Measurements from ENCODE around the gene YOD1.

The YOD1 gene

GRCh38 chr1:207051191-207051943 lies at the start of gene YOD1:
Gene YOD1 (minus strand): TSS chr1:207051208. CDS start chr1:207051030, 178 bp downstream.
- no peak for DNase-seq (ENCODE audit: low read depth)

DNA sequence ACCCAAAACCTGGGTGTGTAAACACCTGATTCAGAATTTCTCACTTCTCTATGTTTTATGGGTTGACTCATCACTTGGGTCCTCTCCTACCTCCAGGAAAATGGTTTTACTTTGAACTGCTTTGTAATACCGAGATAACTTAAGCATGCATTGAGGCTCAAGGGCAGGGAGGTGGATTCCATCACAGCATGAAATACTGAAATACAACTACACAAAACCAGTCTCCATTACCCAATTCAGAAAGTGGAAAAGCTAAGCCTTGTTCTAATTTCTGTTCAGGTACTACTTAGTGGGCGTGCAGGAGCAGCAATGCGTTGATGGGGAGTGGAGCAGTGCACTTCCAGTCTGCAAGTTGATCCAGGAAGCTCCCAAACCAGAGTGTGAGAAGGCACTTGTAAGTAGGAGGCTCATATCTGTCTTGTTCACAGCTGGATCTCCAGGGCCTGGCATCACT lies 46.9 kb upstream of the YOD1 start:
- no peak for DNase-seq (ENCODE audit: low read depth)

DNA sequence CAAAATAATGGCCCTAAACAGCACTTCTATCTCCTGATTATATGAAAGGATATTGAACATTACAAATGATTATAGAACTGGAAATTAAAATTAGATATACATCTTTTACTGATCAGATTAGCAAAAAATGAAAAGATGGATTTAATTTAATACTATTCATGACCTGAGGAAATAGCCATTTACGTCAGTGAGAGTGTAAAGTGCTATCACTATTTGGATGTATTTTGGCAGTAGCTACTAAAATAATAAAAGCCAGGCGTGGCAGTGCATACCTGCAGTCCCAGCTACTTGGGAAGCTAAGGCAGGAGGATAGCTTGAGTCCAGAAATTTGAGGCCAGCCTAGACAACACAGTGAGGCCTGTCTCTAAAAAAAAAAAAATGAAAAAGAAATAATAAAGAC lies 42.9 kb upstream of the YOD1 start:
- DNase-seq (ENCODE audit: low read depth) = no peak

DNA sequence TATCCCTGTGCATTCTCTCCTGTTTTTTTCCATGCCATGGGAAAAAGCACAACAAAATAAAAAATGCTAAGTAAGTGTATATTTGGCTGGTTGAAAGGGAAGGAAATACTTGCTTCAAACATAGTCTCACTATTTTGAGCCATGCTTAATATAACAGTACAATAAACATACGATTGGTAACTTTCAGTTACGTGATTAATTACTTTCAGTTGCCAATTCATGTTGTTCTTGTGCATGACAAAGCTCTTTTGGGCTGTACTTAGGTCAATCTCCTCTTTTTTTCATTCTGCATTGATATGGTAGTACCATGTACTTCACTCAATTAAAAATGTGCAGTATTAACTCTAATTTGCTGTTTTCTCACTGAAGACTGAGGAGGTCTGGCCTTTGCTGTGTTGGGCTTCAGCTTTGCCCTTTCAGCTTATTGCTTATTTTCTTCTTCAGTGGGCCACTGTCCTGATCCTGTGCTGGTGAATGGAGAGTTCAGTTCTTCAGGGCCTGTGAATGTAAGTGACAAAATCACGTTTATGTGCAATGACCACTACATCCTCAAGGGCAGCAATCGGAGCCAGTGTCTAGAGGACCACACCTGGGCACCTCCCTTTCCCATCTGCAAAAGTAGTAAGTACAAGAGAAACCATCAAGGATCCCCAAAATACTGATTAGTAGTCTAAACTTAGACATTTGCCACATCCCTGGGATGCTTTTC lies 40.3 kb upstream of the YOD1 start:
- no peak for DNase-seq (ENCODE audit: low read depth)

GRCh38 chr1:207089627-207090355 lies 38.8 kb upstream of the YOD1 start:
- no peak for DNase-seq (ENCODE audit: low read depth)

- DNase-seq (ENCODE audit: low read depth) = no peak
These were observed 38.0 kb upstream of the YOD1 start, which contains the start of gene C4BPB for GRCh38 chr1:207088701-207089626. Gene C4BPB (plus strand): TSS chr1:207088860. CDS start chr1:207089532, 672 bp downstream.

DNA sequence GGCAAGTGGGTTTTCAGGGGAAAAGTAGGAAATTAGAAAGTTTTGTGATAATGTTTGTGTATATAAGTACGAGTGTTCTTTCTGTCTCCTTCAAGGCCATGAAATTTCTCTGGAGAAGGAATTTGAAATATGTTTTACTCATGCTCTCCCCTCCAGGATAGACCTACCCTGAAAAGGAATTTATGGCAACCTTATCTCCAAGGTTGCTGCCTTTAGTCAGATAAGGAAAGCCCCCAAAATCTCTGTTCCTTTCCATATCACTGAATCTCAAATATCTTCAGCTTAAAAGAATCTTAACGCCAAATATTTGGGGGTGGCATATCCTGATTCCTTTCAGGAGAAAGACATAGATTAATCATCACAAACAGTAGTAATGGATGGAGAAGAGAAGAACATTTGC lies 37.2 kb upstream of the YOD1 start:
- no peak for DNase-seq (ENCODE audit: low read depth)

DNA sequence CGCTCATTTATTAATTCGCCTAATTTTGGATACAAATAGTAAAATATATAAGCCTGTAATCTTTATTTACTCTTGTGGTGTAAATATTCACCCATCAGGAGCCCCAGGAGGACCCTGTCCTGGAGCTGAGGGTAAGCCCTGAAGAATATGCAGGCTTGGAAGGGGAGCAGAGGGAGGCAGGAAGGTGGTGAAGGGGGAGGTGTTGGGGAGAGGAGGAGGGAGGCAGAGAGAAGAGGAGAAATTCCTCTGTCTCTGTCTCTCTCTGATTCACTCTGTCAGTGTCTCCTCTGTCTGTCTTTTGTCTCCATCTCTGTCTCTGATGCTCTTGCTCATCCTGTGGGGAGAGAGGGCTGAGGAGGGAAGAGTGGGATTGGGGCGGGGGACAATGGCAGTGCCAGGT lies 34.9 kb upstream of the YOD1 start:
- DNase-seq (ENCODE audit: low read depth) = no peak

- peak; percentile 74 for DNase-seq (ENCODE audit: low read depth)
These were observed 33.7 kb upstream of the YOD1 start for GRCh38 chr1:207084701-207085180.

DNA sequence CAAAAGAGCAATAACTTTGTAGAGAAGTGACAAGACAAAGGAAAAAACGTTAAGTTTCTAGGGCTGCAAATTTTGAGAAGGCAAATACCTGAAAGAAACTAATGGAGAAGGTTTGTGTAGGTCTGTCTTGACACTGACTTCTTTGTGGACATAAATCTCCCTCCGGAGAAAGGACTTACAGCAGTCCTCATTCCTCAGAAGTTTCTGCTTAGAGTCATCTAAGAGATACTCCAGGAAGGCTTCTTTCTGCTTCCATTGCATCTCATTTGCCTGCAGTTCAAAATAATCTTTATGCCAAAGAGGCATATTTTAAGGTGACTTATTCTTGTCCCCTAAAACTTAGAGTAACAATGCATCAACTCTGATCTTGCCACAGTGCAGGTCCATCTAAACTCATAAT lies 33.2 kb upstream of the YOD1 start:
- DNase-seq (ENCODE audit: low read depth) = no peak

DNA sequence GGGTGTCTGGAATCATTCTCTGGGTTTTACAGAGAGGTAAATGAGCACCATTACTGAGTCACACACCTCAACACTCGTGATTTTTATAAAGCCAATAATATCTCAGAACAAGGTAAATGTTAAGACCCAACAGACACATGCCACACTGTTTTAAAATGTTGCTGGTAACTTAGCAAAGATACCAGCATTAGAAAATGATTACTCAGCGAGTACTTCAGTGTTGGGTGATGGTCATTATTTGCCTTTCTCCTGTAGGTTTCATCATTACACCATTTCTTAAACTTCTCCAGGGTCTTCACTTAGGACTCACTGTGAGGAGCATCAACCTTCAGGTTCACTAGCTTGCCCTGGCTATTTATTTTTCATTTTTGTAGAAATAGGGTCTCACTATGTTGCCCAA lies 30.8 kb upstream of the YOD1 start:
- no peak for DNase-seq (ENCODE audit: low read depth)

DNA sequence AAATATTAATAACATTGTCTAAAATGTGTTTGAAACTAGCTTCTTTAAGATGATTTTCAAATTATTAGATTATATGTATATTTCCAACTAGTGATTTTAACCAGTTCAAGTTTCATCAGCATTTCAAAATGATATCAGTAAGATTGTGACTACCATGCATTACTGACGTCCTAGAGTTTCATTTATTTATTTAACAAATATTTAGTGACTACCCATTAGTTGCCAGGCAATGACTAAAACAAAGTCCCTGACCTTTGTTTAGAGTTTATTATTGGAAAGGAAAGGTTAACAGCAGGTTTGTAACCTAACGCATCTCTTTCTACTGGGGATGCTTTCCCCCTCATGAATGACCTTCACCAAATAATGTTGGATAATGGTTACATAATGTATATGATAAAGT lies 30.1 kb upstream of the YOD1 start:
- no peak for DNase-seq (ENCODE audit: low read depth)

DNA sequence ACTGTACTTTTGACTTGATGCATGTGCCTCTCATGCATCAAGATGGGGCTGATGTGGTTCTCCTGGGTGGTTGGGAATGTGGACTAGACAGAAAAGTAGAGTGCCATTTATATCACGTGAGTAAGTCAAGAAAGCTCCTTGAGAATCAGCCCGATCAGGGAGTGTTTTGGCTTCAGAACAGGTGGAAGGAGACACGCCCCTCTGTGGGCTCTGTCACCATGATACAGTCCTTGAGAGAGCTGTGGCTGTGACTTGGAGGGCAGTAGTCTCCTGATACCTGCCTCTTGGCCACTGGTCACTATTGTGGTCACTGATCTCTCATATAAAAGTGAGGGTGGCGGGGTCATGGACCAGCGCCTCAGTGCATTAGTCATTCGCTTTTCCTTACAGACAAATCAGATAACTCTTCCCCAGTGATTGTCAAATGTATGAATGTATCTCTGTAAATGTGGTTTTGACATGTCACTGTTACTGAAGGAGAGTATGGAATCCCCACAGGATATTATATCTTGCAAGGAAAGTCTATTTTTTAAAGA lies 28.8 kb upstream of the YOD1 start:
- DNase-seq (ENCODE audit: low read depth) = no peak

DNA sequence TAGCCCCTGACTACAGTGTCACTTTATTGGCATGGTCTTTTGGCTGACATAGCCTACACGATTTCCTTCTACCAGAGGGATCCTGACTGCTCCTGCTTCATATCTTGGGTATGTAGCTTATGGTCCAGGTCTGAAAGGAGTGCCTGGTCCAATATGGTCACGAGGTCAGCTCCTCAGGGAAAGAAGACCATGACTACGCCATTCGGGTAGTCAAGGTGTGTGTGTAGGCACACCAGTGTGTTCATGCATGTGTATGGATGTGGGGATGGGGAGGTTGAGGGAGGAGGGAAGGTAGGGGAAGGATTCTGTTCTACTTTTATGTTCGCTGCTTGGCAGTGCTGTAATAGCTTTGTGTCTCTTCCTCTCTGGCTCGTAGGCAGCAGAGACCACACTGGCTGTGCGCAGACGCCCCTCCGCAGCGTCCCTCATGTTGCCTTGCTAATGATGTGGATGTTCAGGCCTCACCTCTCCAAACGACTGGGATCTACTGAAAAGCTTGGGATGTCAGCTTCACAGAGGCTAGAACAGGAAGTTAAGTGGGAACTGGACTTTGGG lies 27.6 kb upstream of the YOD1 start:
- no peak for DNase-seq (ENCODE audit: low read depth)

DNA sequence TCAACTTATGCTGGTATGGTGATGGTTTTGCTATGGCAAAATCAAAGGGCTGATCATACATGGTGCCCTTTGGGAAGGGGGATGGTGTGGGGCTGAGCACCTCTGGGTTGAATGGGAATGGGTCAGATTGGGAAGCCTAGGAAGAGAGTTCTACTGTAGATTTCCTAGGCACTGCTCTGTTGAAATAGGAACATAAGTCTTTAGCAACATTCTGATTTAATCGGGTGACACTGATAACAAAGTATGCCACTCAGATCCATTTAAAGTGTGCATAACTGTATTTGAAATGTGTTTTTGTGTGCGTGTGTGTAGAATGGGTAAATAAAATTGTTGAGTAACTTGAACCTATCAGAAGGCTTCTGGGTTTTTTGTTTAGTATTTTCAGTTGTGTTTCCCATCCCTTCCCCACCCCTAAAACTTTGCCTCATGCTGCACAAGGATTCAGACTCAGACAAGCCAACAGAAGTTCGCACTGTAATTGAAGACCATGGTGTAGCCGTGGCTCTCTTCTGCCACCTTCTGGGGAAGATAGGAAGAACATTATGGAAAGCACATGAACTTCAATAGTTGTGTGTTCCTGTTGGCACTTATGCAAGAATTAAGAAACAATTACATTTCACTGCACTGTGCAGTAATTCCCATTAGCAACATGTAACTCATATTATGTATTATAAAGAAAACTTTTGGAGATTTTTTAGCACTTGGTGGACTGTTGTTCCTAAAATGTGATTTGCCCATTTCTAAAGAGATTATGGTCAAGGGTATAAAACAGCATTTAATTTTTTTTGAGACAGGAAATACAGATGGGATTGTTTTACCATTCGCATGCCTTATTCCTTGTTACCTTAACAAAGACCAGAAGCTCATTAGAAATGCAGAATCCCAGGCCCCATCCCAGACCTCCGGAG lies 26.7 kb upstream of the YOD1 start:
- peak; percentile 75 for DNase-seq (ENCODE audit: low read depth)

DNA sequence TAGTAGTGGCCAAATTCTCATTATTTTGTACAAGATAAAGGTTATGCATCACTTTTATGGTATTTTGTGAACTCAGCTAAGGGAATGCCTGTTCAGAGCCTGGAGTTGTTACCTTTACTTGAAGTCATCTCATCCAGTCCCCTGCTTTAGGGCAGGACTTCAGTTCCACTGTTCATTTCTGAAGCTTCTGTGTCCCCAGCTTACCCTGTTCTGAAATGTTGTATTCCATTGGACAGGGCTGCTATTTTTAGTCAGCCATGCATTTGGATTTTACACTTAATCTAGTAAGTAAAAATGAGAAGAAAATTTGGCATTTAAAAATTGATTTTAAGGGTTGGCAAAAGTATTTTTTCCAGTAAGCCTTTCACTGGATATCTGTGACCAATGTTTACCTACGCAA lies 26.0 kb upstream of the YOD1 start:
- no peak for DNase-seq (ENCODE audit: low read depth)

DNA sequence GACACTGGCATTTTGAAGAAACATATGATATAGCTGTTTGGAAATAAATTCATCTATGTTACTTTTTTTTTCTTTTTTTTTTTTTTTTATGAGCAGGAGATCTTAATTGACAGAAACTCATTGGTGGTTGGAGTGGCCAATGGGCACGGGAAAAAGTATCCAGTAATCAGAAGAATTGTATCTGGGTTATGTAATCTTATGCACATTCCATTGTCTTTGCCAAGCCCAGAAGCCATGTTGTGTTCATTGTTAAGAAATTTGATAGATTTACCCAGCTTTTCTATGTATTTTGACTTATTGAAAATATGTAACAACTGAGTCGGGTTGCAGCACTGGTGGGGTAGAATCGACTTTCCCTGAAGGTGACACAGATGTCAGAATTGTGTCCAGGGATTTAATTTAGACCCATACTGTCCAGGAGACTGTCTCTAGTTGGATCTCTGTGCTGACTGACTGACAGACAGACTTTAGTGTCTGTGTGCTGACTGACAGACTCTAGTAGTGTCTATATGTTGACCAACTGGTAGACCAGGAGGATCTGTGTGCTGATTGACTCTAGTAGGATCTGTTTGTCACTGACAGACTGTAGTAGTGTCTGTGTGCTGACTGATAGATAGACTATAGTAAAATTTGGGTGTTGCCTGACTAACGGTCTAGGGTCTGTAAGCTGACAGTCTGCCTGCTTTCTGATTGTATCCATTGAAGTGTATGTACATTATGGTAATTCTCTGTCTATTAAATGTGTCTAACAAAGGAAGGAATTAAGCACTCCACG lies 25.4 kb upstream of the YOD1 start:
- no peak for DNase-seq (ENCODE audit: low read depth)

GRCh38 chr1:207073906-207074820 lies 23.2 kb upstream of the YOD1 start:
- DNase-seq (ENCODE audit: low read depth) = no peak
